Choroid plexus epithelial cell (primary cell): ENCODE measurements around the gene PLXNB2.
A peak's percentile ranks its signal among the peaks of the same experiment; 100 is the strongest.
"Not testable (repeated sequence)": the region's sequence is repeated elsewhere in the genome, so short reads cannot be mapped to it uniquely, and the experiment has no call there.

Experiments
- DNase-seq: peaks from one replicate; pipeline ENCODE4 v3.0.0-alpha.2; 2010; ENCODE audit warnings: low read depth
- H3K4me3 ChIP-seq: 2 replicates; pipeline ENCODE4 v1.5.1; 2011; ENCODE audit warnings: low read depth, mild to moderate bottlenecking, control low read depth, low read length, moderate library complexity
- TF ChIP-seq, protein P1 (sequence below): conservative IDR thresholded peaks from 2 replicates; pipeline ENCODE4 v1.5.1; 2011; ENCODE audit warnings: low read depth, mild to moderate bottlenecking, control low read depth, inconsistent platforms, low read length, moderate library complexity

Gene PLXNB2

DNA sequence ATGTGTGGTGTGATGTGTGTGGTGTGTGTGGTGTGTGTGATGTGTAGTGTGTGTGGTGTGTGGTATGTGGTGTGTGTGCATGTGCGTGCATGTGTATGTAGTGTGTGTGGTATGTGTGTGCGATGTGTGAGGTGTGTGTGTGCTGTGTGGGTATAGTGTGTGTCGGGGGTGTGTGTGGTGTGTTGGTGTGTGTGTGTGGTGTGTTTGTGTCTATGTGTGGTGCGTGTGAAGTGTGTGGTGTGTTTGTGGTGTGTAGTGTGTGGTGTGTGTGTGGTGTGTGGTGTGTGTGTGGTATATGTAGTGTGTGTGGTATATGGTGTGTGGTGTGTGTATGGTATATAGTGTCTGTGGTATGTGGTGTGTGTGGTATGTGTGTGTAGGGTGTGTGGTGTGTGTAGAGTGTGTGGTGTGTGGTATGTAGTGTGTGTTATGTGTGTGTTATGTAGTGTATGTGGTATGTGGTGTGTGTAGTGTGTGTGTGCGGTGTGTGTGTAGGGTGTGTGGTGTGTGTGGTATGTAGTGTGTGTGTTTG lies 30.7 kb upstream of the PLXNB2 start:
- H3K4me3 ChIP-seq, result no peak overlapping the region
- DNase-seq, result no peak

DNA sequence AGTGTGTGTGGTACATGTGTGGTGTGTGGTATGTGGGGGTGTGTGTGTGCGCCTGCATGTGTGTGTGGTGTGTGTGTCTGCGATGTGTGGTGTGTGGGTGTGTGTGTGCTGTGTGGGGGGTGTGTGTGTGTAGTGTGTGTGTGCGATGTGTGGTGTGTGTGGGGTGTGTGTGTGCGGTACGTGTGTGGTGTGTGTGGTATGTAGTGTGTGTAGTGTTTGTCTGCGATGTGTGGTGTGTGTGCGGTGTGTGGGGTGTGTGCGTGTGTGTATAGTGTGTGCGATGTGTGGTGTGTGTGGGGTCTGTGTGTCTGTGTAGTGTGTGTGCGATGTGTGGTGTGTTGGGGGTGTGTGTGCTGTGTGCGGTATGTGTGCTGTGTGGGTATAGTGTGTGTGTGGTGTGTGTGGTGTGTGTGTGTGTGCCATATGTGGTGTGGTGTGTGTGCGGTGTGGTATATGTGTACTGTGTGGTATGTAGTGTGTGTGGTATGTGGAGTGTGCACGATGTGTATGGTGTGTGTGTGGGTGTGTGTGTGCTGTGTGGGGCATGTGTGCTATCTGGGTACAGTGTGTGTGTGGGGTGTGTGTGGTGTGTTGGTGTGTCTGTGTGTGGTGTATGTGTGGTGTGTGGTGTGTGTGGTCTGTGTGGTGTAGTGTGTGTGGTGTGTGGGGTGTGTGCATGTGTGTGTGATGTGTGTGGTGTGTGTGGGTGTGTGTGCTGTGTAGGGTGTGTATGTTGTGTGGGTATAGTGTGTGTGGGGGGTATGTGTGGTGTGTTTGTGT lies 30.0 kb upstream of the PLXNB2 start:
- TF ChIP-seq, protein P1, sequence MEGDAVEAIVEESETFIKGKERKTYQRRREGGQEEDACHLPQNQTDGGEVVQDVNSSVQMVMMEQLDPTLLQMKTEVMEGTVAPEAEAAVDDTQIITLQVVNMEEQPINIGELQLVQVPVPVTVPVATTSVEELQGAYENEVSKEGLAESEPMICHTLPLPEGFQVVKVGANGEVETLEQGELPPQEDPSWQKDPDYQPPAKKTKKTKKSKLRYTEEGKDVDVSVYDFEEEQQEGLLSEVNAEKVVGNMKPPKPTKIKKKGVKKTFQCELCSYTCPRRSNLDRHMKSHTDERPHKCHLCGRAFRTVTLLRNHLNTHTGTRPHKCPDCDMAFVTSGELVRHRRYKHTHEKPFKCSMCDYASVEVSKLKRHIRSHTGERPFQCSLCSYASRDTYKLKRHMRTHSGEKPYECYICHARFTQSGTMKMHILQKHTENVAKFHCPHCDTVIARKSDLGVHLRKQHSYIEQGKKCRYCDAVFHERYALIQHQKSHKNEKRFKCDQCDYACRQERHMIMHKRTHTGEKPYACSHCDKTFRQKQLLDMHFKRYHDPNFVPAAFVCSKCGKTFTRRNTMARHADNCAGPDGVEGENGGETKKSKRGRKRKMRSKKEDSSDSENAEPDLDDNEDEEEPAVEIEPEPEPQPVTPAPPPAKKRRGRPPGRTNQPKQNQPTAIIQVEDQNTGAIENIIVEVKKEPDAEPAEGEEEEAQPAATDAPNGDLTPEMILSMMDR, result no peak
- no peak for DNase-seq
- H3K4me3 ChIP-seq, result no peak overlapping the region

More for the DNA sequence above, 30.7 kb upstream of the PLXNB2 start:
- TF ChIP-seq, protein P1, result no peak

DNA sequence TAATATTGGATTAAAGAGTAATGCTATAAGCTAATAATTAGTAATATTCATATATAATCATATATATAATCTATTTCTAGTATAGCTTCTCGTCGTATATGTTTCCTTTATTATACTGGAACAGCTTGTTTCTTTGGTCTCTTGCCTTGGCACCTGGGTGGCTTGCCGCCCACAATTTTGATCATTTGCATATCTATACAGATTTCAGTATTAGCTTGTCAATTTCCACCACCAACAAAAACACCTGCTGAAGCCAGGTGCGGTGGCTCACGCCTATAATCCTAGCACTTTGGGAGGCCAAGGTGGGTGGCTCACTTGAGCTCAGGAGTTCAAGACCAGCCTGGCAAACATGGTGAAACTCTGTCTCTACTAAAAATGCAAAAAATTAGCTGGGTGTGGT lies 27.0 kb upstream of the PLXNB2 start:
- H3K4me3 ChIP-seq, DNase-seq: not testable (repeated sequence)

DNA sequence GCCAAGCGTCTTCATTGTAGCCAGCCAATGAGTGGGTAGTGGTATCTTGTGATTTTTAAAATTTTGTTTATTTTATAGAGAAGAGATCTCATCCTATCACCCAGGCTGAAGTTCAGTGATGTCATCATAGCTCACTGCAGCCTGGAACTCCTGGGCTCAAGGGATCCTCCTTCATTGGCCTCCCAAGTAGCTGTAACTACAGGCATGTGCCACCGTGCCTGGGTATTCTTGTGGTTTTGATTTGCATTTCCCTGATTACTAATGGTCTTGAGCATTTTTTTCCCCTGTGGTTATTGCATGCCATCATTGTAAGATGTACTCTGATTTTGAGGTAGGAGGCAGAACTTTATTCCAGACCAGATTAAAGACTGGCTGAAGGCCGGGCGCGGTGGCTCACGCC lies 21.8 kb upstream of the PLXNB2 start:
- TF ChIP-seq, protein P1, result no peak
- DNase-seq, result no peak
- H3K4me3 ChIP-seq, result no peak overlapping the region

DNA sequence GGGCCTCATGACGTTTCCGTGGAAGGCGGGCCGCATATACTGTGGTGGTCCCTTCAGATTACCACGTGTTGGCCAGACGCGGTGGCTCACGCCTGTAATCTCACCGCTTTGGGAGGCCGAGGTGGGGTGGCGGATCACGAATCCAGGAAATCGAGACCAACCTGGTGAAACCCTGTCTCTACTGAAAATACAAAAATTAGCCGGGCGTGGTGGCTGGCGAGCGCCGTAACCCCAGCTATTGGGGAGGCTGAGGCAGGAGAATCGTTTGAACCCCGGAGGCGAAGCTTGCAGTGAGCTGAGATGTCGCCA lies 20.2 kb upstream of the PLXNB2 start:
- peak overlapping the region; percentile 74 for H3K4me3 ChIP-seq
- DNase-seq, result no peak
- TF ChIP-seq, protein P1, result no peak

DNA sequence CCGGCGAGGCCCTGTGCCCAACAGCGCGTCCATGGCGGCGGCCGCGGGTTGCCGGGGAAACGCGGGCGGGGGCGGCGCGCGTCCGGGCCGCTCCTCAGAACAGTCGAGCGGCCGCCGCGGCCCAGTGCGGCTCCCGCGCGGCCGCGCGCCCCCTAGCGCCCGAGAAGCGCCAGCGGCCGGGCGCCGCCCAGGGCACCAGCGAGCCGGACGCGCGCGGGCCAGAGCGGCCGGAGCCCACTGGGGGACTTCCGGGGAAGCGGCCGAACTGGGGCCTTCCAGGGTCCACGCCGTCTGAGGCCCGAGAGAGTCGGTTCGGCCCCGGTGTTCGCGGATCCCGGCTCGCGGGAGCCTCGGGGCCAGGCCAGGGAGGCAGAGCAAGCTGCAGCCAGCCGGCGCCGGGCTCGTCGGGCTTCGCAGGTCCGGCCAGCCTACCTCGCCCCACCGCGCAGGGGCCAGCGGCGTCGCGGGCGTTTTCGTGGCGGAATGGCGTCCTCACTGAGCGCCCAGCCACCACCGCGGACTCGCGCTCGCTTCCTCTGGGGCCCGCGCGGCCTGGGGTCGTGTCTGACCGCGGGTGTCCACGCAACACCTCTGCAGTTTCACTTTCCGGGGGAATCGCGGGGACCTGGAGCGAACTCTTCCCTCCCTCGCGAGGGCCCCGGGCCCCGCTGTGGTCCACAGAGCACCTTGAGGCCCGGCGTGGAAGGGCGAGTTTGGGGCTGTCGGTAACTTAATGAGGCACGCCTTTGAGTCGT lies 19.7 kb upstream of the PLXNB2 start, which contains the start of gene DENND6B:
Gene DENND6B (minus strand): TSS at position 57 of the 755 bp plus-strand sequence. CDS start 24 bp downstream, at position 33.
- TF ChIP-seq, protein P1, result no peak
- peak within 1 kb of the TSS; percentile 74 for H3K4me3 ChIP-seq
- peak; percentile 72 for DNase-seq

DNA sequence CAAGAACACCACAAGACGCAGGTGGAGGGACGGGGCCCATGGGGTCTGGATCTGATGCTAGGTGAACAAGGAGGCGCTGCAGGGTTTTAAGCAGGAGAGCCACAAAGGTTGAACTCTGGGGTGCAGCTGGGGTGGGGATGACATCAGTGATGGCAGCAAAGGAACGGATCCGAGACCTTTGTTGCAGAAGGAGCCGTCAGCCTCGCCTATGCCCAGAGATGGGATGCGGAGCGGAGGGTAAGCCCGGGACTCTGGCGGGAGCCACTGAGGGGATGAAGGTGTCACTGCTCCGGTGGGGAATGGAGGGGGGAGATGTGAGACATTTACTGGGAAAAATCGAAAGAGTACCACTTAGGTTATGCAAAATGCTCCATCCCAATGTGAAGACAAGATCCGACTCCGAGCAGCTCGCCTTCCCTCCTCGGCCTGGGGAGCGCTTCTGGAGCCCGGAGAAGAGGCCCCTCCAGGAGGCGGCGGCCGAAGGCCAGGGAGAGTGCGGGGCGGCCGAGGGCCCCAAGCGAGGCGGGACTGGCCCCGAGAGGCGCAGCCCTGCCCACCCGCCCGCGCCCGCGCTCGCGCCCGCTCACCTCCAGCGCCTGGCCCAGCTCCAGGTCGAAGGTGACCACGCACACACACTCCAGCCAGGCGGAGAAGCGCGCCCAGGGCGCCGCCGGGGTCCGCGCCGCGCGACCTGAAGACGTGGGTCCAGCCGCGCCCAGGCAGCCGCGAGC lies 18.9 kb upstream of the PLXNB2 start:
- H3K4me3 ChIP-seq, result peak overlapping the region; percentile 68
- DNase-seq, result no peak
- TF ChIP-seq, protein P1, result no peak
